HepG2 (cell line): Measurements from ENCODE around the gene CCND1. TPM values are rescaled to one million over a fixed set of nuclear protein-coding genes. Genes with fewer than 3 reads are reported as not detected.

Experiments used
- ATAD3A ChIP-seq: sonication (generic); formaldehyde crosslinking; IDR thresholded peaks from 2 replicates; pipeline ENCODE4 v1.4.0; 2020; ENCODE audit warnings: missing genetic modification reagents
- SAFB2 ChIP-seq: sonication (generic); formaldehyde crosslinking; IDR thresholded peaks from 2 replicates; pipeline ENCODE4 v1.5.1; 2020; ENCODE audit warnings: missing genetic modification reagents, low read depth, mild to moderate bottlenecking, borderline replicate concordance
- XBP1 ChIP-seq: sonication (generic); formaldehyde crosslinking; IDR thresholded peaks from 2 replicates; pipeline ENCODE4 v1.5.0; 2020; ENCODE audit warnings: missing genetic modification reagents
- ZBTB3 ChIP-seq: sonication (generic); formaldehyde crosslinking; IDR thresholded peaks from 2 replicates; pipeline ENCODE4 v1.4.0; 2020; ENCODE audit warnings: low read depth, mild to moderate bottlenecking, moderate library complexity, missing genetic modification reagents, borderline replicate concordance
- ZNF331 ChIP-seq: sonication (generic); formaldehyde crosslinking; IDR thresholded peaks from 2 replicates; pipeline ENCODE4 v1.4.0; 2020; ENCODE audit warnings: missing genetic modification reagents
- ZNF337 ChIP-seq: sonication (generic); formaldehyde crosslinking; IDR thresholded peaks from 2 replicates; pipeline ENCODE4 v1.5.1; 2020; ENCODE audit warnings: missing genetic modification reagents, low read depth, mild to moderate bottlenecking, borderline replicate concordance
- ZNF577 ChIP-seq: sonication (generic); formaldehyde crosslinking; IDR thresholded peaks from 2 replicates; pipeline ENCODE4 v1.4.0; 2020; ENCODE audit warnings: mild to moderate bottlenecking, low read depth, missing genetic modification reagents, borderline replicate concordance
- ZNF589 ChIP-seq: sonication (generic); formaldehyde crosslinking; conservative IDR thresholded peaks from 2 replicates; pipeline ENCODE4 v1.8.0; 2022; ENCODE audit warnings: mild to moderate bottlenecking, moderate library complexity, missing genetic modification reagents
- polyA plus RNA-seq, 8 experiments: library from polyadenylated mRNA; depleted of rRNA in 3 of 8; stranded (reverse) in 7 of 8; unstranded in 1 of 8; fragments of >200 nt; fragmentation: Illumina TruSeq in 4 of 8; extraction: Trizol in 4 of 8; gene quantifications; 2 replicates each; pipeline versions ENCODE4 v1.2.1 to v1.2.3, GENCODE V29; 2011 to 2016; ENCODE audit warnings: low read depth in 4 of 8, missing spikeins in 1 of 8, mixed read lengths in 1 of 8; ENCODE audit not compliant: insufficient read depth in 1 of 8
- total RNA-seq, 5 experiments: library from RNA; depleted of rRNA; stranded (reverse); fragments of >200 nt; fragmentation: Illumina TruSeq; extraction: Trizol; gene quantifications; 2 replicates each; pipeline ENCODE4 v1.2.3, GENCODE V29; 2016; ENCODE audit warnings: low read depth in 1 of 5
- TF ChIP-seq, protein P1 (sequence below): sonication (generic); formaldehyde crosslinking; IDR thresholded peaks from 2 replicates; pipeline ENCODE4 v1.4.0; 2020; ENCODE audit warnings: missing genetic modification reagents
- TF ChIP-seq, protein P2 (sequence below): sonication (generic); formaldehyde crosslinking; IDR thresholded peaks from 2 replicates; pipeline ENCODE4 v1.5.0; 2020; ENCODE audit warnings: missing genetic modification reagents
- TF ChIP-seq, protein P3 (sequence below): sonication (generic); formaldehyde crosslinking; IDR thresholded peaks from 2 replicates; pipeline ENCODE4 v1.4.0; 2020; ENCODE audit warnings: low read depth, missing genetic modification reagents
- TF ChIP-seq, protein P4 (sequence below): sonication (generic); formaldehyde crosslinking; IDR thresholded peaks from 2 replicates; pipeline ENCODE4 v1.4.0; 2020; ENCODE audit warnings: mild to moderate bottlenecking, missing genetic modification reagents

The CCND1 gene
- total and polyA plus RNA-seq, 2 of the 13 experiments (the other 11 are each of a cell fraction or from before 2014, with no cell fraction given): 107 to 136 TPM

DNA sequence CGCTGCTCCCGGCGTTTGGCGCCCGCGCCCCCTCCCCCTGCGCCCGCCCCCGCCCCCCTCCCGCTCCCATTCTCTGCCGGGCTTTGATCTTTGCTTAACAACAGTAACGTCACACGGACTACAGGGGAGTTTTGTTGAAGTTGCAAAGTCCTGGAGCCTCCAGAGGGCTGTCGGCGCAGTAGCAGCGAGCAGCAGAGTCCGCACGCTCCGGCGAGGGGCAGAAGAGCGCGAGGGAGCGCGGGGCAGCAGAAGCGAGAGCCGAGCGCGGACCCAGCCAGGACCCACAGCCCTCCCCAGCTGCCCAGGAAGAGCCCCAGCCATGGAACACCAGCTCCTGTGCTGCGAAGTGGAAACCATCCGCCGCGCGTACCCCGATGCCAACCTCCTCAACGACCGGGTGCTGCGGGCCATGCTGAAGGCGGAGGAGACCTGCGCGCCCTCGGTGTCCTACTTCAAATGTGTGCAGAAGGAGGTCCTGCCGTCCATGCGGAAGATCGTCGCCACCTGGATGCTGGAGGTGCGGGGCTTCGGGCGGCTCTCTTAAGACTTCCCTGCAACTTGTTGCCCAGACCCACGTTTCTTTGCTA, at the start of gene CCND1 (continued):
- TF ChIP-seq ATAD3A (CRISPR knock-in tag) (no peak), ZNF331 (CRISPR knock-in tag) (peak; percentile 79), ZBTB3 (CRISPR knock-in tag) (no peak), ZNF589 (CRISPR knock-in tag) (no peak; the same call in 1 of the 2 replicates), XBP1 (CRISPR knock-in tag) (peak; percentile 37; the same call in 1 of the 2 replicates), SAFB2 (CRISPR knock-in tag) (no peak), ZNF337 (CRISPR knock-in tag) (no peak), ZNF577 (CRISPR knock-in tag) (no peak)
- TF ChIP-seq, protein P1, sequence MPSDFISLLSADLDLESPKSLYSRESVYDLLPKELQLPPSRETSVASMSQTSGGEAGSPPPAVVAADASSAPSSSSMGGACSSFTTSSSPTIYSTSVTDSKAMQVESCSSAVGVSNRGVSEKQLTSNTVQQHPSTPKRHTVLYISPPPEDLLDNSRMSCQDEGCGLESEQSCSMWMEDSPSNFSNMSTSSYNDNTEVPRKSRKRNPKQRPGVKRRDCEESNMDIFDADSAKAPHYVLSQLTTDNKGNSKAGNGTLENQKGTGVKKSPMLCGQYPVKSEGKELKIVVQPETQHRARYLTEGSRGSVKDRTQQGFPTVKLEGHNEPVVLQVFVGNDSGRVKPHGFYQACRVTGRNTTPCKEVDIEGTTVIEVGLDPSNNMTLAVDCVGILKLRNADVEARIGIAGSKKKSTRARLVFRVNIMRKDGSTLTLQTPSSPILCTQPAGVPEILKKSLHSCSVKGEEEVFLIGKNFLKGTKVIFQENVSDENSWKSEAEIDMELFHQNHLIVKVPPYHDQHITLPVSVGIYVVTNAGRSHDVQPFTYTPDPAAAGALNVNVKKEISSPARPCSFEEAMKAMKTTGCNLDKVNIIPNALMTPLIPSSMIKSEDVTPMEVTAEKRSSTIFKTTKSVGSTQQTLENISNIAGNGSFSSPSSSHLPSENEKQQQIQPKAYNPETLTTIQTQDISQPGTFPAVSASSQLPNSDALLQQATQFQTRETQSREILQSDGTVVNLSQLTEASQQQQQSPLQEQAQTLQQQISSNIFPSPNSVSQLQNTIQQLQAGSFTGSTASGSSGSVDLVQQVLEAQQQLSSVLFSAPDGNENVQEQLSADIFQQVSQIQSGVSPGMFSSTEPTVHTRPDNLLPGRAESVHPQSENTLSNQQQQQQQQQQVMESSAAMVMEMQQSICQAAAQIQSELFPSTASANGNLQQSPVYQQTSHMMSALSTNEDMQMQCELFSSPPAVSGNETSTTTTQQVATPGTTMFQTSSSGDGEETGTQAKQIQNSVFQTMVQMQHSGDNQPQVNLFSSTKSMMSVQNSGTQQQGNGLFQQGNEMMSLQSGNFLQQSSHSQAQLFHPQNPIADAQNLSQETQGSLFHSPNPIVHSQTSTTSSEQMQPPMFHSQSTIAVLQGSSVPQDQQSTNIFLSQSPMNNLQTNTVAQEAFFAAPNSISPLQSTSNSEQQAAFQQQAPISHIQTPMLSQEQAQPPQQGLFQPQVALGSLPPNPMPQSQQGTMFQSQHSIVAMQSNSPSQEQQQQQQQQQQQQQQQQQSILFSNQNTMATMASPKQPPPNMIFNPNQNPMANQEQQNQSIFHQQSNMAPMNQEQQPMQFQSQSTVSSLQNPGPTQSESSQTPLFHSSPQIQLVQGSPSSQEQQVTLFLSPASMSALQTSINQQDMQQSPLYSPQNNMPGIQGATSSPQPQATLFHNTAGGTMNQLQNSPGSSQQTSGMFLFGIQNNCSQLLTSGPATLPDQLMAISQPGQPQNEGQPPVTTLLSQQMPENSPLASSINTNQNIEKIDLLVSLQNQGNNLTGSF: peak; percentile 74; the same call in 1 of the 2 replicates
- TF ChIP-seq, protein P2, sequence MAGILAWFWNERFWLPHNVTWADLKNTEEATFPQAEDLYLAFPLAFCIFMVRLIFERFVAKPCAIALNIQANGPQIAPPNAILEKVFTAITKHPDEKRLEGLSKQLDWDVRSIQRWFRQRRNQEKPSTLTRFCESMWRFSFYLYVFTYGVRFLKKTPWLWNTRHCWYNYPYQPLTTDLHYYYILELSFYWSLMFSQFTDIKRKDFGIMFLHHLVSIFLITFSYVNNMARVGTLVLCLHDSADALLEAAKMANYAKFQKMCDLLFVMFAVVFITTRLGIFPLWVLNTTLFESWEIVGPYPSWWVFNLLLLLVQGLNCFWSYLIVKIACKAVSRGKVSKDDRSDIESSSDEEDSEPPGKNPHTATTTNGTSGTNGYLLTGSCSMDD (CRISPR knock-in tag): no peak
- TF ChIP-seq, protein P3, sequence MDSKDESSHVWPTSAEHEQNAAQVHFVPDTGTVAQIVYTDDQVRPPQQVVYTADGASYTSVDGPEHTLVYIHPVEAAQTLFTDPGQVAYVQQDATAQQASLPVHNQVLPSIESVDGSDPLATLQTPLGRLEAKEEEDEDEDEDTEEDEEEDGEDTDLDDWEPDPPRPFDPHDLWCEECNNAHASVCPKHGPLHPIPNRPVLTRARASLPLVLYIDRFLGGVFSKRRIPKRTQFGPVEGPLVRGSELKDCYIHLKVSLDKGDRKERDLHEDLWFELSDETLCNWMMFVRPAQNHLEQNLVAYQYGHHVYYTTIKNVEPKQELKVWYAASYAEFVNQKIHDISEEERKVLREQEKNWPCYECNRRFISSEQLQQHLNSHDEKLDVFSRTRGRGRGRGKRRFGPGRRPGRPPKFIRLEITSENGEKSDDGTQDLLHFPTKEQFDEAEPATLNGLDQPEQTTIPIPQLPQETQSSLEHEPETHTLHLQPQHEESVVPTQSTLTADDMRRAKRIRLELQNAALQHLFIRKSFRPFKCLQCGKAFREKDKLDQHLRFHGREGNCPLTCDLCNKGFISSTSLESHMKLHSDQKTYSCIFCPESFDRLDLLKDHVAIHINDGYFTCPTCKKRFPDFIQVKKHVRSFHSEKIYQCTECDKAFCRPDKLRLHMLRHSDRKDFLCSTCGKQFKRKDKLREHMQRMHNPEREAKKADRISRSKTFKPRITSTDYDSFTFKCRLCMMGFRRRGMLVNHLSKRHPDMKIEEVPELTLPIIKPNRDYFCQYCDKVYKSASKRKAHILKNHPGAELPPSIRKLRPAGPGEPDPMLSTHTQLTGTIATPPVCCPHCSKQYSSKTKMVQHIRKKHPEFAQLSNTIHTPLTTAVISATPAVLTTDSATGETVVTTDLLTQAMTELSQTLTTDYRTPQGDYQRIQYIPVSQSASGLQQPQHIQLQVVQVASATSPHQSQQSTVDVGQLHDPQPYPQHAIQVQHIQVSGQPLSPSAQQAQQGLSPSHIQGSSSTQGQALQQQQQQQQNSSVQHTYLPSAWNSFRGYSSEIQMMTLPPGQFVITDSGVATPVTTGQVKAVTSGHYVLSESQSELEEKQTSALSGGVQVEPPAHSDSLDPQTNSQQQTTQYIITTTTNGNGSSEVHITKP: 0 out of 2 replicates have a peak, but pooled peaks have one; percentile 52
- TF ChIP-seq, protein P4, sequence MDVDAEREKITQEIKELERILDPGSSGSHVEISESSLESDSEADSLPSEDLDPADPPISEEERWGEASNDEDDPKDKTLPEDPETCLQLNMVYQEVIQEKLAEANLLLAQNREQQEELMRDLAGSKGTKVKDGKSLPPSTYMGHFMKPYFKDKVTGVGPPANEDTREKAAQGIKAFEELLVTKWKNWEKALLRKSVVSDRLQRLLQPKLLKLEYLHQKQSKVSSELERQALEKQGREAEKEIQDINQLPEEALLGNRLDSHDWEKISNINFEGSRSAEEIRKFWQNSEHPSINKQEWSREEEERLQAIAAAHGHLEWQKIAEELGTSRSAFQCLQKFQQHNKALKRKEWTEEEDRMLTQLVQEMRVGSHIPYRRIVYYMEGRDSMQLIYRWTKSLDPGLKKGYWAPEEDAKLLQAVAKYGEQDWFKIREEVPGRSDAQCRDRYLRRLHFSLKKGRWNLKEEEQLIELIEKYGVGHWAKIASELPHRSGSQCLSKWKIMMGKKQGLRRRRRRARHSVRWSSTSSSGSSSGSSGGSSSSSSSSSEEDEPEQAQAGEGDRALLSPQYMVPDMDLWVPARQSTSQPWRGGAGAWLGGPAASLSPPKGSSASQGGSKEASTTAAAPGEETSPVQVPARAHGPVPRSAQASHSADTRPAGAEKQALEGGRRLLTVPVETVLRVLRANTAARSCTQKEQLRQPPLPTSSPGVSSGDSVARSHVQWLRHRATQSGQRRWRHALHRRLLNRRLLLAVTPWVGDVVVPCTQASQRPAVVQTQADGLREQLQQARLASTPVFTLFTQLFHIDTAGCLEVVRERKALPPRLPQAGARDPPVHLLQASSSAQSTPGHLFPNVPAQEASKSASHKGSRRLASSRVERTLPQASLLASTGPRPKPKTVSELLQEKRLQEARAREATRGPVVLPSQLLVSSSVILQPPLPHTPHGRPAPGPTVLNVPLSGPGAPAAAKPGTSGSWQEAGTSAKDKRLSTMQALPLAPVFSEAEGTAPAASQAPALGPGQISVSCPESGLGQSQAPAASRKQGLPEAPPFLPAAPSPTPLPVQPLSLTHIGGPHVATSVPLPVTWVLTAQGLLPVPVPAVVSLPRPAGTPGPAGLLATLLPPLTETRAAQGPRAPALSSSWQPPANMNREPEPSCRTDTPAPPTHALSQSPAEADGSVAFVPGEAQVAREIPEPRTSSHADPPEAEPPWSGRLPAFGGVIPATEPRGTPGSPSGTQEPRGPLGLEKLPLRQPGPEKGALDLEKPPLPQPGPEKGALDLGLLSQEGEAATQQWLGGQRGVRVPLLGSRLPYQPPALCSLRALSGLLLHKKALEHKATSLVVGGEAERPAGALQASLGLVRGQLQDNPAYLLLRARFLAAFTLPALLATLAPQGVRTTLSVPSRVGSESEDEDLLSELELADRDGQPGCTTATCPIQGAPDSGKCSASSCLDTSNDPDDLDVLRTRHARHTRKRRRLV: peak; percentile 70; the same call in 1 of the 2 replicates
